Neural progenitor cell (in vitro differentiated cells): ENCODE data around the gene MLN. TPM values are rescaled to one million over a fixed set of nuclear protein-coding genes. Genes with fewer than 3 reads are reported as not detected.
A peak's percentile ranks its signal among the peaks of the same experiment; 100 is the strongest.

Source experiments
- DNase-seq: peaks from one replicate; pipeline ENCODE4 v3.0.0-alpha.2; 2016; ENCODE audit warnings: low spot score
- H2AFZ ChIP-seq: fragments of 200-600 bp; sonication (generic); replicated peaks from 2 replicates; pipeline ENCODE4 v1.6.1; 2016; ENCODE audit warnings: antibody characterized with exemption
- H3F3A ChIP-seq: fragments of 200-600 bp; sonication (generic); 2 replicates; pipeline ENCODE4 v1.6.1; 2016; ENCODE audit warnings: antibody characterized with exemption, low read depth
- H3K27ac ChIP-seq: fragments of 200-600 bp; sonication (generic); 2 replicates; pipeline ENCODE4 v1.5.1; 2016; ENCODE audit warnings: mild to moderate bottlenecking
- H3K27me3 ChIP-seq: fragments of 200-600 bp; sonication (generic); 2 replicates; pipeline ENCODE4 v1.6.1; 2016; ENCODE audit warnings: mild to moderate bottlenecking, moderate library complexity
- H3K36me3 ChIP-seq: fragments of 200-600 bp; sonication (generic); 2 replicates; pipeline ENCODE4 v1.5.1; 2016
- H3K4me1 ChIP-seq: fragments of 200-600 bp; sonication (generic); 2 replicates; pipeline ENCODE4 v1.6.1; 2016; ENCODE audit warnings: mixed run types
- H3K4me2 ChIP-seq: fragments of 200-600 bp; sonication (generic); 2 replicates; pipeline ENCODE4 v1.6.1; 2016
- H3K4me3 ChIP-seq: fragments of 200-600 bp; sonication (generic); 2 replicates; pipeline ENCODE4 v1.5.1; 2016
- H3K79me2 ChIP-seq: fragments of 200-600 bp; sonication (generic); 2 replicates; pipeline ENCODE4 v1.6.1; 2016; ENCODE audit warnings: low read depth
- H3K9ac ChIP-seq: fragments of 200-600 bp; sonication (generic); 2 replicates; pipeline ENCODE4 v1.6.1; 2016
- H3K9me3 ChIP-seq: fragments of 200-600 bp; sonication (generic); 2 replicates; pipeline ENCODE4 v1.5.1; 2016; ENCODE audit warnings: low read depth
- H4K20me1 ChIP-seq: fragments of 200-600 bp; sonication (generic); 2 replicates; pipeline ENCODE4 v1.6.1; 2016; ENCODE audit warnings: low read depth
- H3K27ac Mint-ChIP-seq: 3 replicates; pipeline ENCODE4 v1.8.0; 2021; ENCODE audit warnings: mixed read lengths
- H3K27me3 Mint-ChIP-seq: 2 replicates; pipeline ENCODE4 v1.8.0; 2022; ENCODE audit warnings: low read depth, mild to moderate bottlenecking, inconsistent platforms, moderate library complexity, mixed read lengths; ENCODE audit not compliant: insufficient read depth
- H3K36me3 Mint-ChIP-seq: 3 replicates; pipeline ENCODE4 v1.8.0; 2021; ENCODE audit warnings: mixed read lengths
- H3K4me1 Mint-ChIP-seq: 3 replicates; pipeline ENCODE4 v1.8.0; 2021; ENCODE audit warnings: mixed read lengths
- H3K4me3 Mint-ChIP-seq: 3 replicates; pipeline ENCODE4 v1.8.0; 2021; ENCODE audit warnings: mild to moderate bottlenecking, moderate library complexity, mixed read lengths
- H3K9me3 Mint-ChIP-seq: 3 replicates; pipeline ENCODE4 v1.8.0; 2020; ENCODE audit warnings: mixed read lengths
- CTCF ChIP-seq: fragments of 200-600 bp; sonication (generic); IDR thresholded peaks from 2 replicates; pipeline ENCODE4 v1.5.1; 2017; ENCODE audit warnings: antibody characterized with exemption, mild to moderate bottlenecking
- EZH2 ChIP-seq: fragments of 200-600 bp; sonication (generic); IDR thresholded peaks from 2 replicates; pipeline ENCODE4 v1.6.1; 2017; ENCODE audit warnings: antibody characterized with exemption, mild to moderate bottlenecking, moderate library complexity
- EZH2phosphoT487 ChIP-seq: fragments of 200-600 bp; sonication (generic); IDR thresholded peaks from 2 replicates; pipeline ENCODE4 v1.6.1; 2017; ENCODE audit warnings: antibody characterized with exemption
- total RNA-seq: library from RNA; depleted of rRNA; stranded (reverse); fragments of >200 nt; gene quantifications from 2 replicates; pipeline ENCODE4 v1.2.3, GENCODE V29; 2015; ENCODE audit warnings: low replicate concordance

MLN gene
- total RNA-seq, 1 donor from 2014 or later, result not detected

GRCh38 chr6:33838983-33839382, 35.2 kb upstream of the MLN start:
- no peak for TF ChIP-seq EZH2phosphoT487
- no peak for TF ChIP-seq CTCF
- TF ChIP-seq EZH2, result no peak
- Histone ChIP-seq H3K9me3 (no peaks in the 10 kb centered on the region), H3F3A (no peaks in the 10 kb centered on the region), H3K9ac (no peak overlapping the region), H3K4me2 (no peak overlapping the region), H2AFZ (peak overlapping the region; percentile 62), H3K4me3 (no peak overlapping the region), H4K20me1 (no peaks in the 10 kb centered on the region), H3K79me2 (no peaks in the 10 kb centered on the region), H3K27ac (no peak overlapping the region), H3K4me1 (peaks cover 7% of the 10 kb centered on the region), H3K36me3 (no peaks in the 10 kb centered on the region), H3K27me3 (no peaks in the 10 kb centered on the region)
- H3K27ac Mint-ChIP-seq, result peak overlapping the region; percentile 47
- H3K4me1 Mint-ChIP-seq, result peaks cover 51% of the 10 kb centered on the region
- no peak overlapping the region for H3K4me3 Mint-ChIP-seq
- no peak for DNase-seq
- no peaks in the 10 kb centered on the region for H3K9me3 Mint-ChIP-seq
- peaks cover 16% of the 10 kb centered on the region for H3K27me3 Mint-ChIP-seq
- H3K36me3 Mint-ChIP-seq, result no peaks in the 10 kb centered on the region

DNA sequence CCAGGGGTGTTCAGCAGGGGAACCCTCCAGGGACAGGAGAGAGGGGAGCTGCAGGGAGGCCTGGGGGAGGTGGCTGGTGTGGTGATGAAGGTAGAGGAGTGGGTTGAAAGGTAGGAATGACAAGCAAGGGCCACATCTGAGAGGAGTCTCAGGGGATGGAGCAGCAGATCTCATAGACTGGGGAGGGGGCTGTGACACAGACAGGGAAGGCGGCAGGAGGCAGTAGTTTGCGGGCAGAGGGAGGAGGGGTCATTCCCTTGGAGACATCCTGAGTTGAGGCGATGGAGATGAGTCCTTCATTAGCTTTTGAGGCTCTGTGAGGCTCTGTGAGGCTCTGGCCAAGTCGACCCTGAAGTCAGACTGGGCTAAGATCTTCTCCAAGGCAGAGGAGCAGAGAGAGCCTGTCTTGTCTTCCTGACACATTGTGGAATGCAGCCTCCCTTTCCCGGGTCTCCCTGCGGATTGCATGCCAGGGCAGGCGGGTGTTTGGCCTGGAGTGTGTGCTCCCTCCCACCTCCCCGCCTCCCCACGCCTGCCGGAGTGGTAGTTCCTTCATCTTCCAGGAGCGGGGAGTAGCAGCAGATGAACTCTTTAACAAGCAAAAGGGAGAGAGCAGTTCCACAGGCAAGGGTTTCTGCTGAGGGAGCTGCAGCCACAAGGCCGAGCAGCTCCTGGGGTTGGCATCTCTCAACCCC, 34.3 kb upstream of the MLN start:
- H3K9ac ChIP-seq, result no peak overlapping the region
- no peak overlapping the region for H3K27ac Mint-ChIP-seq

DNA sequence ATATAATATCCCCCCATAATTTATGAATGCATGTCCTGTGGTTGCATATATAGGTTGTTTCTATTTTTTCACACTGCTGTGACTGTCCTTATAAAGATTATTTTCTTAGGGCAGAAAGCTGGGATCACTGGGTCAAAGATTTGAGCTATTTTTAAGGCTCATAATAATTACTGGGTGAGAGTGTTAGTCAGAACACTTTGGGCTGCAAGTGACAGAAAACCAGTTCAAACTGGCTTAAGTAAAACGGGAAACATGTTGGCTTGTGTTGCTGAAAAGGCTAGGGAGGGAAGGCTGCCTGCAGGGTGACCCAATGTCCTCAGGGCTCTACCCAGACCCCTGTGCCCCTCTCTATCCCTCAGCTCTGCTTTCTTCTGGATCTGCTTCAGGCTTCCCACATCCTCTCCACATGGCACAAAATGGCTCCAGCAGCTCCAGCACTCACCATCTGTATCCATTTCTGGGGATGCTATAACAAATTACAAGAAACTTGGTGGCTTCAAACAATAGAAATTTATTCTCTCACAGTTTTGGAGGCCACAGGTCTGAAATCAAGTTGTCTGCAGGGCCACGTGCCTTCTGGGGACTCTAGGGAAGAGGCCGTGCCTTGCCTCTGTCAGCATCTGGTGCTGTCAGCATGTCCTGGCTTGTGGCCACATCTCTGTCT, 33.1 kb upstream of the MLN start:
- Histone ChIP-seq H4K20me1 (no peaks in the 10 kb centered on the region), H2AFZ (no peak overlapping the region), H3K9me3 (no peaks in the 10 kb centered on the region), H3K79me2 (no peaks in the 10 kb centered on the region), H3K27me3 (no peaks in the 10 kb centered on the region), H3K4me1 (no peaks in the 10 kb centered on the region), H3K9ac (no peak overlapping the region), H3K36me3 (no peaks in the 10 kb centered on the region), H3F3A (no peaks in the 10 kb centered on the region), H3K4me3 (no peak overlapping the region), H3K27ac (no peak overlapping the region), H3K4me2 (no peak overlapping the region)
- TF ChIP-seq CTCF (no peak), EZH2phosphoT487 (no peak), EZH2 (no peak)
- DNase-seq, result no peak
- no peaks in the 10 kb centered on the region for H3K36me3 Mint-ChIP-seq
- H3K9me3 Mint-ChIP-seq, result peaks cover 5% of the 10 kb centered on the region
- no peak overlapping the region for H3K27ac Mint-ChIP-seq
- peaks cover 36% of the 10 kb centered on the region for H3K4me1 Mint-ChIP-seq
- no peak overlapping the region for H3K4me3 Mint-ChIP-seq
- peaks cover 16% of the 10 kb centered on the region for H3K27me3 Mint-ChIP-seq

More for the DNA sequence above, 34.3 kb upstream of the MLN start:
- Mint-ChIP-seq H3K4me3 (no peak overlapping the region), H3K36me3 (no peaks in the 10 kb centered on the region), H3K27me3 (peaks cover 18% of the 10 kb centered on the region), H3K9me3 (peaks cover 5% of the 10 kb centered on the region), H3K4me1 (peaks cover 42% of the 10 kb centered on the region)
- no peak overlapping the region for H3K27ac ChIP-seq
- peak overlapping the region; percentile 62 for H2AFZ ChIP-seq
- H3K4me2 ChIP-seq, result no peak overlapping the region
- no peaks in the 10 kb centered on the region for H3K36me3 ChIP-seq
- peaks cover 3% of the 10 kb centered on the region for H3K4me1 ChIP-seq
- H4K20me1 ChIP-seq, result no peaks in the 10 kb centered on the region
- H3K27me3 ChIP-seq, result no peaks in the 10 kb centered on the region
- H3F3A ChIP-seq, result no peaks in the 10 kb centered on the region
- DNase-seq, result peak; percentile 34
- no peaks in the 10 kb centered on the region for H3K79me2 ChIP-seq
- TF ChIP-seq EZH2phosphoT487 (no peak), CTCF (no peak), EZH2 (no peak)
- no peaks in the 10 kb centered on the region for H3K9me3 ChIP-seq
- H3K4me3 ChIP-seq, result no peak overlapping the region
